Stimulated activated CD8-positive, alpha-beta memory T cell treated with anti-CD3 and anti-CD28 coated beads, Interleukin-4, amount 100 ng/mL, for 4 hours (primary cell): ENCODE results near the gene TMCC2.
A peak's percentile ranks its signal among the peaks of the same experiment; 100 is the strongest.

Experiments
- DNase-seq, 2 donors: peaks; one replicate each; pipeline ENCODE4 v3.0.0-alpha.2; 2020; ENCODE audit warnings: low read depth in 2 of 2, low spot score in 1 of 2

TMCC2 gene

DNA sequence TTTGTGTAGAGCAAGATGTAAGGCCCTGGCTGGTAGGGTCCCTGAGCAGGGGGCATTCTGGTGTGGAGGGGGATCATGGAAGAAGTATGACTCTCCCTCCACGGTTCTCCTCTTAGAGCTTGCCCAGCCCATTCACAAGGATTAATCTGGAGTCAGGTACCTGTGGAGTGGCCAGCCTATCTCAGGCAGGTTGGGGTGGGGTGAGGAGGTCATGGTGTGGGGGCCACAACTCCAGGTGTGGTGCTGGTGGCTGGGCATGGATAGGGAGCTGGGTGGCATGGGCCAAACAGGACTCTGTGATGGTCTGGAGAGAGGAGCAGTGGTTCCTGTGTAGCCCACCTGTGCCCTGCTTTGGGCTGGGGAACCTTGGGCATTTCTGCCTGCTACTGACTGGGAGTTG, 32.3 kb downstream of the TMCC2 start:
- DNase-seq = no peak

DNA sequence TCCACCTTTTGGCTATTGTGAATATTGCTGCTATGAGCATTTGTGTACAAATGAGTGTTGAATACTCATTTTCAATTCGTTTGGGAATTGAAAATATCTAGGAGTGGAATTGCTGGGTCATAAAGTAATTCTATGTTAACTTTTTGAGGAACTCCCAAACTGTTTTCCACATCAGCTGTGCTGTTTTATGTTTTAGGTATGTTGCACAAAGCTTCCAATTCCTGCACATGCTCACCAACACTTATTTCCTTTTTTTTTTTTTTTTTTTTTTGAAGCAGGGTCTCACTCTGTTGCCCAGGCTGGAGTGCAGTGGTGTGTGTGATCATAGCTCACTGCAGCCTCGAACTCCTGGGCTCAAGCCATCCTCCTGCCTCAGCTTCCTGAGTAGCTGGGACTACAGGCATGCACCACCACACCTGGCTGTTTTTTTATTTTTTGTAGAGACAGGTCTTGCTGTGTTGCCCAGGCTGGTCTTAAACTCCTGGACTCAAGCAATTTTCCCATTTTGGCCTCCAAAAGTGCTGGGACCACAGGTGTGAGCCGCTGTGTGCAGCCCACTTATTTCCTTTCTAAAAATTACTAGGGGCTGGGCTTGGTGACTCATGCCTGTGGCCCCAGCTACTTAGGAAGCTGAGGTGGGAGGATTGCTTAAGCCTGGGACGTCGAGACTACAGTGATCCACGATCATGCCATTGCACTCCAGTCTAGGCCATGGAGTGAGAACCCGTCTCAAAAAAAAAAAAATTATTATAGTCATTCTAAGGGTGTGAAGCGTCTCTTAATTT, 33.4 kb downstream of the TMCC2 start:
- DNase-seq = no peak

DNA sequence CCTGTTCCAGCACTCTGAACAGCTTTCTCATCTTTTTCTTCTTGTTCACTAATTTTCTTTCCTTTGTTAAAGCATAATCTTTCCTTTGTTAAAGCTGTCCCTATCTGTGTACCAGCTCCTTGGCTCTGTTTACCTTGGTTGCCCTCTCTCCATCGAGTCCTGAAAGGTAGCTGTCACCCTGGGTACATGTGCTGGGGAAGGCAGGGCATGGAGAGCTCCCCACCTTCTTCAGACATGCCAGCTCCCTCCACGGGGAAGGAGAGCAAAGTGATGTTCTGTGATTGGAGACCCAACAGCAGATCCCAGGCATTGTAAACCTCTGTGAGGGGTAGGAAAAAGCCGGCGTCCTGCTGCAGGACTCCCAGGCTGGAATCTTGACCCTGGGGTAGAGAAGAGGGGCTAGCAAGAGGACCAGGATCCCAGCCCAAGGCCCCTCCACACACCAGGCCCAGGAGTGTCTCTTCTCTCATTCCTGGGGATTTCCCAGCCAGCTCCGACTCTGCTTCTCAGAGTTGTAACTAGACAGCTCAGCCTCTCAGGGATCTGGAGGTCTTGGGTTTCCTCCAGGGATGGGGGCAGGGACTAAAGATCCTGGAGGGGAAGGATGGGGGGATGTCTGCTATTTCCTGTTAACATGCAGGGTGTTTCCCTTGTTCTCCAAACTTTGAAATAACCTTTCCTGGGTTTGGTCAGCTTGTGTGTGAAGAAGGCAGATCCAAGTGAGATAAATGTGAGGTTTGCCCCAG, 34.4 kb downstream of the TMCC2 start:
- DNase-seq = no peak

DNA sequence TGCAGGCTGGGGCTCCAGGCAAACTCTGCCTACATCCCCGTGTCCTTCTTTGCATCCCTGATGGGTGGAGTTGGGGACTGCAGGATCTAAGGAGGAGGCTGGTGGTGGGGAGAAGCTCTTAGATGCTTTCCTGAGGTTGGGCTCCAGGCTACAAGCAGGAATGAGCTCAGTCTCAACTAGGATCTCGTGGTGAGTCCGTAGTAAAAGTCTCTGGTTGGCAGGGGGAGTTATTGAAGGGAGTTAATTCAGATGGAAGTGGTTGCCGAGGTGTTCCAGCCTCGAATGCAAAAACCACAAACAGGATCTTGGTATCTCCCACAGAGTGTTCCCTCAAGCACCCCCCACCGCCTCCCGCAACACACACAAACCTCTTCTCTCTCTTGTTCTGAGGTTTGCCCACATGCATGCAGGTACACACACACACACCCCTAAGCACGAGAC, 35.0 kb downstream of the TMCC2 start:
- DNase-seq = no peak

DNA sequence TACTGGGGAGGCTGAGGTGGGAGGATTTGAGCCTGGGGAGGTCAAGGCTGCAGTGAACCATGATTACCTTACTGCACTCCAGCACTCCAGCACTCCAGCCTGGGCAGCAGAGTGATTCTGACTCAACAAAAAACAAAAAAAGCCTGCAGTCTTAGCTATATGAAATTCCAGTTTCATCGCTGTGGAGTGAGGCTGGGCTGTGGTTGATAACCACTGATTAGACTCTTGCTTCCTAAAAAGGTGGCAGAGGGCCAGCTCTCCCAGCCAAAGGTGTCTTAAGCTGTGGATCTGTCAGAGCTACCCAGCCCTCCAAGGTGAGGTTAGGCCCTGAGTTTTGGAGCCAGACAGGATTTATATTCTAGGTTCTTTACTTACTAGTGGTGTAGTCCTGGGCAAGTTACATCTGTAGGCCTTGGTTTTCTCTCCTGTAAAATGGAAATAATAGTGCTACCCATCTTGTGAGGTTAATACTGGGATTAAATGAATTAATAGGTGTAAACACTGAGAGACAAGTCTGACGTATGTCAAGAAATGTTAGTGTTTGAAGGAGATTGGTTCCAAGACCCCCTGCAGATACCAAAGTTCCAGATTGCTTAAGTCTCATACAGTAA, 35.9 kb downstream of the TMCC2 start:
- DNase-seq = no peak

DNA sequence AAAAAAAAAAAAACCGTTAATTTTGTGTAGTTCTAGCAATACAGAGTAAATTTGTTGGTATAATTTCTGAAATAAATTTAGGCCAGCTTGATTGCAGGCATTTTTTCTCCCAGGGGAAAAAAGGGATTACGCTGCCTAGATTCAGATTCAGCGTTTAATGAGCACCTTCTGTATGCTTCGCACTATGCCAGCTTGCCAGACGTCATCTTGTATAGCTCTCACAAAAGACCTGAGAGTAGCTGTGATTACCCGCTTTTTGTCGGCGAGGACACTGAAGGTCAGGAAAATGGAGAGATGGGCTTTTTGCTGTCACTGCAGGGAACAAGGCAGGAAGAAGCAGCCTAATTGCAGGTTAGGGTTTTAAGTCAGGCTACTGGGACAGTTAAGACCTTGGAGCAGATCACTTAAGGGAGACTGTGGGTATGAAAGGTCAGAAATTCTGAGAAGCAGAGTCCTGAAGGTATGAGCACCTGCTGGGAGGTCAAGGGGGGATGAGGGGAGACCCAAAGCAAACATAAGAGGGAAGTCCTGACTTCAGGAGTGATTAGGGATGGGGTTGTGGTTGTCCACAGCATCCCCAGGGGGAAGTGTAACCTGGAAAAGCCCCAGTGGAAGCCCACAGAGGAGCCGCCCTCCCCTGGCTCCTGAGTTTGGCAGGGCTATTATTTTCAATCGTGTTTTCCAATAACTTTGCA, 39.0 kb downstream of the TMCC2 start:
- no peak for DNase-seq

DNA sequence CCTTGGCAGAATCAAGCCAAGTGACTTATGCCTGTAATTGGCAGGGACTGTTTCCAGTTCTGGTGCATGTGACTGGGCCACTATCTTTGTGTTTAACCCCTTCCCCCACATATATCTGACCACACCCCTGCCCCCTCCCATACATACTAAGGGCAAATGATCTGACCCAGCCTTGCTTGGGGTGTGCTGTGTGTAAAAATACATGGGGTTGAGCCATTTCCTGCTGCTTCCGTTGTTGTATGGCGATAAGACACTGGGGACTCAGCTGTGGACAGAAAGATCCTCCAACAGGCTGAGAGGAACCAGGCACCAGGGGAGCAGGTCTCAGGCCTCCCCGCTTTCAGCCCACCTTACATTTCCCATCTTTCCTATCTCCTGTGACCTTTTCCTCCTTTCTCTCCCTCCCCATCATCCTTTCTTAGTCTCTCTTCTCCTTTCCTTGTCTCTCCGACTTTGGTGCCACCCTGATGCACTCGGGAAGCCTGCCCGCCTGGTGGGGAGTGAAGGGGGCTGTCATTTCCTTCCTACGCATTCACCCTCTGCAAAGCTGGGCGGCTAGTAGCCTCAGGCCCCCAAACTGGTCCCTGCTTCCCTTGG, 39.7 kb downstream of the TMCC2 start:
- DNase-seq = no peak

DNA sequence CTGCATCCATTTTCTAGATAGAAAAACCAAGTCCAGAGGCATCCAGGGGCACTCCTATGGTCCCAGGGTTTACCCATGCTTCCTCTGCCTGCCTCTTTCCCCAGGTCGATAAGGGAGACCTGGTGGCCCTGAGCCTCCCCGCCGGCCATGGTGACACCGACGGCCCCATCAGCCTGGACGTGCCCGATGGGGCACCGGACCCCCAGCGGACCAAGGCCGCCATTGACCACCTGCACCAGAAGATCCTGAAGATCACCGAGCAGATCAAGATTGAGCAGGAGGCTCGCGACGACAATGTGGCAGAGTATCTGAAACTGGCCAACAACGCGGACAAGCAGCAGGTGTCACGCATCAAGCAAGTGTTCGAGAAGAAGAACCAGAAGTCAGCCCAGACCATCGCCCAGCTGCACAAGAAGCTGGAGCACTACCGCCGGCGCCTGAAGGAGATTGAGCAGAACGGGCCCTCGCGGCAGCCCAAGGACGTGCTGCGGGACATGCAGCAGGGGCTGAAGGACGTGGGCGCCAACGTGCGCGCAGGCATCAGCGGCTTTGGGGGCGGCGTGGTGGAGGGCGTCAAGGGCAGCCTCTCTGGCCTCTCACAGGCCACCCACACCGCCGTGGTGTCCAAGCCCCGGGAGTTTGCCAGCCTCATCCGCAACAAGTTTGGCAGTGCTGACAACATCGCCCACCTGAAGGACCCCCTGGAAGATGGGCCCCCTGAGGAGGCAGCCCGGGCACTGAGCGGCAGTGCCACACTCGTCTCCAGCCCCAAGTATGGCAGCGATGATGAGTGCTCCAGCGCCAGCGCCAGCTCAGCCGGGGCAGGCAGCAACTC, 41.3 kb downstream of the TMCC2 start:
- no peak for DNase-seq

DNA sequence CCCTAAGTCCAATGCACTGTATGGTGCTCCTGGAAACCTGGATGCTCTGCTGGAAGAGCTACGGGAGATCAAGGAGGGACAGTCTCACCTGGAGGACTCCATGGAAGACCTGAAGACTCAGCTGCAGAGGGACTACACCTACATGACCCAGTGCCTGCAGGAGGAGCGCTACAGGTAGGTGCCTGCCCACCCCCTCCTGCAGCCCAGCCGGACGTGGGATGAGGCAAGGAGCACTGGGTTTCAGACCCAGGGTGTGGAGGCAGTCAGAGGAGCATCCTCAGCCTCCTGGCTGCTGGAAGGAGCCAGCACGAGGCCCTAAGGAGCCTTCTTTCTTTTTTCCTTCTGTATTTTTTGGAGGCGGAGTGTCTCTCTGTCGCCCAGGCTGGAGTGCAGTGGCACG, 42.0 kb downstream of the TMCC2 start:
- no peak for DNase-seq

DNA sequence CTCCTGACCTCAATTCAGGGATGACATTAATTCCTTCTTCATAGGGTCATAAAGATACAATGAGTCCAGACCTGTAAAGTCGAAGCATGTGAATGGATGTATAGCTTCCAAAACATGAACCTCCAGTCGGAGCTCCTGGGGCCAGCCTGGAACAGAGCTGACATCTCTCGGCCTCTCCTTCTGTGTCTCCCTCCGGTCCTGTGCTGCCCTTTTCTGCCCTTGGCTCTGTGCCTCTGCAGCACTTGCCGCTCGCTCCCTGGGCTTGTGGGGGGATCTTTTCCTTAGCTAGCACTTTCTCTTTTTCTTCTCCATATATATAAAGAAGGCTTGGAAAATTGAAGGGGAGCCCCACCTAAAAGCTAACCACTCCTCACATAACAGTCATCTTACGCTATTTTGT, 42.5 kb downstream of the TMCC2 start:
- DNase-seq = no peak

DNA sequence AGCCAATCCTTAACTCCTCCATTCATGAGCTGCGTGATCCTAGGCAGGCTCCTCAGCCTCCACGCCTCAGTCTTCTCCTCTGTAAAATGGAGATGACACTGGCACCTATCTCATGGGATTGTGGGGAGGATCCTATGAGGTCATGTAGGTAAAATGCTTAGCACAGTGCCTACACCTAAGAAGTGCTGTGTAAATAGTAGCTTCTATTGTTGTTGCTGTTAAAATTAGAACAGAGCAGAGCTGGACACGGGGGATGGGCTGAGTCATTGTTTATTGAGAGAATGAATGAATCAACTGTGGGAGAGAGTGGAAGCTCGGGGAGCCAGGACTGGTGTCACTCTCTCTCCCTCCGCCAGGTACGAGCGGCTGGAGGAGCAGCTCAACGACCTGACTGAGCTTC, 43.0 kb downstream of the TMCC2 start:
- DNase-seq = no peak

DNA sequence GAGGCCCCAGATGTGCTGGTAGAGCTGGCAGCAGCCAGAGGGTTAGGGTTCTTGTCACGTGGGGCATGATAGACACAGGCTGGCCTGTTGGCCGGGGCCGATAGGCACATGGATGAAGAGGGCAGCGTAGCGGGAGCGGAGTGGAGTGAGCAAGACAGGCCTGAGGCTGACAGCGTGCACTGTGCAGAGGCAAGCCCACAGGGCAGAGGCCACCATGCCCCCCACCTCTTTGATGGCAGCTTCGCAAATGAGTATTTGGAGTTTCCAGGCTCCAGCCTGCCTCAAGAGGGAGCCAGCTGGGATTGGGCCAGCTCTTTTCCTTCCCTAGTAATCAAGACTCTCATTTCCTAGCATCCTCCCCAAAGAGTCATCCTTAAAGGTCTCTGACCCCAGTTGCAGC, 43.5 kb downstream of the TMCC2 start:
- DNase-seq = no peak

DNA sequence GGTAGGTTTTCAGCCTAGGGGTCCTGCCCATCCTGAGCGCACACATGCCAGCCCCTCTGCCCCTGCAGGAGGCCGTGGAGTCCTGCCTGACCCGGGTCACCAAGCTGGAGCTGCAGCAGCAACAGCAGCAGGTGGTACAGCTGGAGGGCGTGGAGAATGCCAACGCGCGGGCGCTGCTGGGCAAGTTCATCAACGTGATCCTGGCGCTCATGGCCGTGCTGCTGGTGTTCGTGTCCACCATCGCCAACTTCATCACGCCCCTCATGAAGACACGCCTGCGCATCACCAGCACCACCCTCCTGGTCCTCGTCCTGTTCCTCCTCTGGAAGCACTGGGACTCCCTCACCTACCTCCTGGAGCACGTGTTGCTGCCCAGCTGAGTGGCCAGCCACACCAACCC, 44.0 kb downstream of the TMCC2 start:
- DNase-seq = no peak

DNA sequence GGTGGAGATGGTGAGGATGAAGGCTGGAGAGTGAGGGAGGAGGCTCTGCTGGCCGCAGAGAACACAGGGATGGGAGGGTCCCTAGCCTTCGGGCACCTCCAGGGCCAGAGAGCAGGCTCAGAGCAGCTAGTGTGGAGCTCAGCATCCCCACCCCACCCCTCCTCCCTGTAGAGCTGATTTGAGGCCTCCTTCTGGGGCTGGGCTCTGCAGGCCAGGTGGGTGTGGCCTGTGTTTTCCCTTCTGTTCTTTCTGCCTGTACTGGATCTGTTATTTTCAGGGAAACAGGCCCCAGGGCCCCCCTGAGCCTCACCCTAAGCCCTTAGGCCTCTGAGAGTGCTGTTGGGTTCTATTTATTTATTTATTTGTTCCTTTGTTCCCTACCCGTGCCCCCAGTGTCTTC, 44.8 kb downstream of the TMCC2 start:
- DNase-seq = no peak

DNA sequence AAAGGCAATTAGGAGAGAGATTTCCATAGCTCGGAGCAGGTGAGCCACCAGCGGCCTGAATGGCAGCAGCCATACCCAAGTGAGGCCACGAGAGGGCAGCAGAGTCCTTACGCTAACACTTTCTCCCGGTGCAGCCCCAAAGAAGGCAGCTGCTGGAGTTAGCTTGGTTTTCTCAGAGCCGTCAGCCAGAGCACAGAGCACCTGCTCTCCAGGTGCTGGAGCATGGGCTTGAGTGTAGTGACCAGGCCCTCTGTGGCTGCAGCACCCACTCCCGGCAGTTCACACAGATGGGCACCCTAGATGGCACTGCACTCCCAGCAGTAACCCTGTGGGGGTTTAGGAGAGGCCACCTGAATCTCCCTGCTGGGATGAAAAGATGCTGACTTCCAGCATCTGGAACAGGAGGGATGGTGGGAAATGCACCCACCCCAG, 45.8 kb downstream of the TMCC2 start:
- peak; percentile 62 to 66 for DNase-seq

DNA sequence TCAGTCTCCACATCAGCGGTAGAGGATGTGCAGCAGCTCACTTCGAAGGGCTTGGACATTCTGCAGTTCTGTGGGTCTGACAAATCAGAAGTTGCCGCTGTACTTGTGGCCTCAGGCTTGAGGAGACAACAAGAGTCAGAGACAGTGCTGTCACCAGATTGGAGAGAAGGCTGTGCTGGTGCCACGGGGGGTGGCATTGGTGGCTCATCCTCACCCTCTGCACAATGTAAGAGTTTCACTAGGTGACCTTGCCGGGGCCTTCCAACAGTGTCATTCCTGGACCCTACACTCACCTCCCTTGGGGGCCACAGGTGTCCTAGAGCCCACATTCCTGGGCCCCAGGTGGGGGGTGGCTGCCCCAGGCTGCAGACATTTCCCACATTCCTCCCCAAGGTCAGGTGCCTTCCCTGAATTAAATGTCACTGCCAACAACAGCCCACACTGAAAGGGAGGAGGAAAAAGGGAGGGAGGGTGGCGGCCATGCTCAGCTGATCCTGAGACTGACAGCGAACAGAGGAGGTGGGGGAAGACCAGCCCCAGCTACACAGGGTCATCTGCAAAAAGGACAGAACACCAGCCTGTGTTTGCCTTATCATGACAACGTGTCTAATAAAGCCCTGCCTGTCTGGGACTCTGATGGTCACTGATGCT, 46.4 kb downstream of the TMCC2 start:
- DNase-seq = no peak

DNA sequence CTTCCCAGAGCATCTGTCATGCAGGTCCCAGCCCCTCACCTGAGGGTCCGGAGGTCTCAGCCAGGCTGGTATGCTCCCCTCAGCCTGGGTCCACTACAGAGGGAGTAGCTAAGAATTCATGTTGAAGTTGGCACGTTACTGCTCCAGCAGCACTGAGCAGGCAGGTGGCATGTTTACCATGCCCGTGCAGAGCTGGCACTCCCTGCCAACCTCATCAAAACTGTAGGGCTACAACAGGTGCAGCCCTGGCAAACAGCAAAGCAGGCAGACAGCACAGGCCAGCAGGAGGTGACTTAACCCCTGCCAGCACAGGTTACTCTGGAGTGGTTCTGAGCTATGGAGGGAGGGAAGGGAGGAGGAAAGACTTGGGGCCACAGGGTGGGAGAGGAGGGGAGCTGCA, 47.4 kb downstream of the TMCC2 start:
- DNase-seq = no peak

DNA sequence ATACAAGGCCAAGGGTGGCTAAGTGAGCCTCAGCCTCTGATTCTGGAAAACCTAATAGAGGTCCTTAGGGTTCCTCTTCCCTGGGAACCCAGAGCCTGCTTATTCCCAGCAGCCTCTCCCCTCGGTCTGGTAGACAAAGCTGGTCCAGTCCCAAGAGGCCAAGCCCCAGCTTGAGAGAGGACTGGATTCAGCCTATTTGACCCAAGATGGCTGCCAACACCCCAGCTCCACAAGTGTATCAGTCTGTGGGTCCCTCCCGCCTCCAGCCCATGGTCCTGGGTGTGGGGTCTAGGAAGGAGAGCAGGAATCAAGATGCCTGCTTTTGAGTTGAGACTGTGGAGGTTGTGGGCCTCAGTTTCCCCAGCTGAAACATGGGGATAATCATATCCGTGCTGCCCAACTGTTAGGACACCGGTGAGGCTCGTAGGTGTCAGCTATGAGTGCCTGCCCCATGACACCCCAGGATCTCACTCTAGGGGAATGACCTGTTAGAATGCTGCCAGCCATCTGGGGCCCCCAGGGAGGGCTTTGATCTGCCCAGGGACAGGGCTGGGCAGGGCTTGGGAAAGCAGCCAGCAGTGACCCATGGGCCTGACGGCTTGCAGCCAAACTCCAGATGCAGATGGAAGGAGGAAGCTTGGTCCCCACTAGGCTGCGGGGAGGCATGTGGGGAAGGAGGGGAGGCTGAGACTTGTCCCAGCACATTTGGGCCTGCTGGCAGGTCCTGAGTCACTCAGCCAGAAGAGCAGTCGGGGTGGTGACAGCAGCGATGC, 48.4 kb downstream of the TMCC2 start:
- no peak for DNase-seq

DNA sequence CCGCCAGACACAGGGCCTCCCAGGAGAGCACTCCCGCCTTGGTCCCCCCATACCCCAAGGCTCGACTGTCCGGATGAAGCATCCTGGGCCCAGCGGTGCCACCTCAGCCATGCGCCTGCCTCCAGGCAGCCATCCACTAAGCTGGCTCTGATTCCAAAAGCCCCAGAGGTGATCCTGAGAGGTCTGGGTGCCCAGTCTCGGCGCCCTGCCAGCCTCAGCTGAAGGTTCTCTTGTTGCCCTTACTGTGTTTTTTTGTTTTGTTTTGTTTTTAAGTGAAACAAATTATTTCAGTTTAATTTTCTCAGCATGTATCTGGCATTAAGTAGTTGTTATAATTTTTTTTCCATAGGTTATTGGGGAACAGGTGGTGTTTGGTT, 48.9 kb downstream of the TMCC2 start:
- DNase-seq = no peak
